GM18519 (cell line): ENCODE measurements around the gene GAREM1.

Experiments used
- ATAC-seq: cut with Tn5 transposase; IDR thresholded peaks from one replicate; pipeline ENCODE4 v1.9.1; 2021; ENCODE audit warnings: mild to moderate bottlenecking, moderate library complexity; ENCODE audit not compliant: unreplicated experiment, low FRiP score

Gene GAREM1

DNA sequence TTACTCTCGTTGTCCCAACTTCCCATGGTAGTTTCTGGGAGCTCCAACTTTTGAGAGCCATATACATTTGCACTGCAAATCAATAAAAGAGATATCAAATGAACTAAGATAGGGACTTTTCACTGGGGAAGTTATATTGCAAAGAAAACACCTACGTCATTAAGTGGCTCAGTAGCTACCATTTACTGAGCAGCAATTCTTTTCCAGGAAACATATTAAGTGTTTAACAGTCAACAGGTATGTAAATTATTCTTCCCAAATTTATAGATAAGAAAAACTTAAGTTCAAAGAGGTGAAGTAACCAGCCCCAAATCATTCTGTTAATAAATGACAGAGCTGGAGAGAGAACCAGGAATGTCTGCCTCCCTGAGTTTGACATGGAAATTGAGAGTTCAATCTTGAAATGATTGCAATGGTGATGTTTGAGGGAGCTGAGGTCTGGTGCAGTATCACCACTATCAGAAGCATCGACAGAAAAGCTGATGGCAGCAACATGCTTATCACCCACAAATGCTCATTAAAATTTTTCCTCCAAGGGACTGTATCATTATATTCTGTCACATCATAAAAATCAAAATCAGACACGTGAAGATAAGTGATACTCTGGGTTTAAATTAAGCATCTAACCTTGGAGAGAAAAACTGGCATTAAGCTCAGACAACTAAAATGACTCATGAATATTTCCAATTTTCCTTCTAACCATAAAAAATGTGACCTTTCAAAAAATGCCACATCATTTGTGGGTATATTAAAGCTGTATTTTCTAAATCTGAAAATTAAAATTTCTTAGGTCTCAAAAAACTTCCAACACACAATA, 43.4 kb downstream of the GAREM1 start:
- no peak for ATAC-seq

DNA sequence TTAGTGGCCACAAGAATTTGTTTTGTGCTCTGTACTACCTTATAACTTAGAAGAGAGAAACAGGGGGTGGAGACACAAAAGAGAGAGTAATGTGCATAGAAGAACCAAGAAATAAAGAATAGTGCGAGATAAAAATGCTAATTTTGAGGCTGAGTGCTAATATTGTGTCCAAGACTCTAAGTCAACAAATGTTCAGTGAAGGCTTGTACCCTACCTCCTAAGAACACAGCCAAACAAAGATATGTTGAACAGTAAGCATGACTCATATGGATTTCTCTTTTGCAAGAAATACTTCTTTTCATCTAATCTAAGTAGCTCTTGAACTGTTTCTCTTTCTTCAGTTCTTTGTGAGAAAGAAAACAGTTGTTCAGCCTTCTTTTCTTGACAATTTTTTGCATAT, 45.2 kb downstream of the GAREM1 start:
- ATAC-seq, result no peak

DNA sequence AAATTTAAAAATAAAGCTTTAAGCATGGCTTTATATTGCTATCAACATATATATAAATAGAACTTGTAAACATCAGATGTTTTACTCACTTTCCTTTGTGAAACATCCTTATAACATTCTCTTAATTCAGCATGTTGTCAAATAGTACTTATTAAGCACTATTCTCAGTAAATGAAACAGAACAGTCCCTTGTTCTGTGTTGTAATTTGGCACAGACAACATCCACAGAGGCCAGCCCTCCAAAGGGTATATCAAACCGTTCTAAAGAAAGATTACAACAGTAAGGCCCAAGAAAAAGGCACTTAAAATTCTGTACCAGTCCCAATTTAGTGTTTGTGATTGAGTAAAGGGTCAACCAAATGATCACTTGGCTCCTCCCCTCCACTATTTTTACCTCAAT, 46.0 kb downstream of the GAREM1 start:
- no peak for ATAC-seq

DNA sequence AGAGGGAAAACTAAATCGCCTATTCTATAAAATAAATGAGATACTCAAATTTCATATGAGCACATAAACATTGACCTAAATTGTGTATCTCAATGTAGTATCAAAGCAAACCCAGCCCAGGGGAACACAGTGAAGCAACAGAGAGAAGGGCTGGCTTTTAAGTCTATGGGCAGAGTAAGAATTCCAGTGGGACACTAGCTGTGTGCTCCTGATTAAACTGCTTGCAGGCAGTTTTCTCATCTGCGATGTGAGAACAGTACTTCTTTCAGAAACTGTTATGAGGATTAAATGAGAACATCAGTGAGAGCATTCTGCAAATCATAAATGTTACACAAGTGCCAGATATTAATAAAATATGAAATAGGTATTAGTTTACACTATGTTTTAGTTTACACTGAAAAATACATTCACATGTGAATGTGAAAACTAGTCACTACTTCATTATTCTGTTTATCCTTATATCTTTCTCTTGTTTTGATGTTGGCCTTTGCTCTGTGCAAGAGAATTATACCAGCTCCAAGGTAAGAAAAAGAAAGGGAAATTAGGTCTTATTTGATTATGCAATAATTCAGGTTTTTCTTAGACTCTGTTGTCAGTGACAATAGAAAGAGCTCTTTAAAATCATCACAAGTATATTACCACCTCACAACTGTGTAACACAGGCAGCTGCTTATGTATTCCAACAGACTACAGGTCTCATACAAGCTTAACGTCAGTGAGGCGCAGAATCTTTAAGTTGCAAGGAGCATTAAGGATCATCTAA, 47.5 kb downstream of the GAREM1 start:
- ATAC-seq, result no peak

DNA sequence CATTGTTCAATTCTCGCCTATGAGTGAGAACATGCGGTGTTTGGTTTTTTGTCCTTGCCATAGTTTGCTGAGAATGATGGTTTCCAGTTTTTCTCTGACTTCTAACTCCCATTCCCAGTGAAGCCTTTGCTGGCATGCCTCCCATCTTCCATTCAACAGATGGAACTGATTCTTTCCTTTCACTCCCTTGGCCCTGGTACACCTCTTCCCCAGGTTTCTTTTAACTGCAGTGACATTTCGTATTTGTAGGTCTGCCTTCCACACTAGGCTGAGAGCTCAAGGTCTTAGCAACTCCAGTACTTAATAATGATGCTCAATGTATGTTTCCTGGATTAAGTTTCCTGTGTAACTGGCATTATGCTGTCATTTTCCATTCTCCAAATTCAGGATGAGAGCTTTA, 48.5 kb downstream of the GAREM1 start:
- ATAC-seq, result no peak

DNA sequence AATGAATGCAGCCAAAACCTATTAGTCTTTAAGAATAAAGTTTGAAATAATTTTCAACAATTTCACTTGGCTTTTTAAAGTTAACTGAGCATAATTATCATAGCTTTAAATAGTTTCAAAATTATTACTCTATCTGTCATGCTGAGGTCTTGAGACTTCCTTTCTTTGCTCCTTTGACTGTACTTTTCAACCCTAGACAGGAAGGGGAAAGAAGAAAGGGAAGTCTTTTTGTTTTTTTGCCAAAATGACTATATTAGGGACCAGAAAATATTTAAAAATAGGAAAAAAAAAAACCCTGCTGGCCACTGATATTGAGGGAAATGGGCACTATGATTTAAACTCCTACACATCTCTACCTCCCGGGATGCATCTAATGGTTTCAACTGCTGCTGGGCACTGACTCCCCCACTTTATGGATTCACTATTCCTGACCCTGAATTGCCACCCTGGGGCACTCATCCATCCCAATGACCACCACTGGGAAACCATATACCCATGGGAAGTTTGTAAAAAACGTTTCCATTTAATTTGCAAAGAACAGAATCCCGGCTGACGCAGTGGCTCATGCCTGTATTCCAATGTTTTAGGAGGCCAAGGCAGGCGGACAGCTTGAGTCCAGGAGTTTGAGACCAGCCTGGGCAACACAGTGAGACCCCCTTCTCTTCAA, 50.5 kb downstream of the GAREM1 start:
- ATAC-seq, result no peak

DNA sequence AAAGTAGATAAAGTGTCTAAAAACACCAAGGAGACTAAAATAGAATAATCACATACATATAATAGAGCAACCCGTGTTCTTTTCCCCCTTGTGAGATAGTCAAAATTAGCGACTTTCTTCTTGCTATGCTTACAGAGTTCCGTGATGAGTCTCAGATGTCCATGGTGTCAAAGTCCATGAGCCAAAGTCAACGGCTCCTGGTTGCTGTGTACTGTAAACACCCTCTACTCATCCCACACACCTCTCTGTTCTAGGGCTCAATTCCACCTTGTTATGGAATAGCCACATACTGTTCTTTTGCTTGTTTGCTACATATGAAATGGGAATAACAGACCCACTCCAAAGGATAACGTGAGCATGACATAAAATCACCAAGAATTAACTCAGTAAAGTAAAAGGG, 52.5 kb downstream of the GAREM1 start:
- no peak for ATAC-seq

DNA sequence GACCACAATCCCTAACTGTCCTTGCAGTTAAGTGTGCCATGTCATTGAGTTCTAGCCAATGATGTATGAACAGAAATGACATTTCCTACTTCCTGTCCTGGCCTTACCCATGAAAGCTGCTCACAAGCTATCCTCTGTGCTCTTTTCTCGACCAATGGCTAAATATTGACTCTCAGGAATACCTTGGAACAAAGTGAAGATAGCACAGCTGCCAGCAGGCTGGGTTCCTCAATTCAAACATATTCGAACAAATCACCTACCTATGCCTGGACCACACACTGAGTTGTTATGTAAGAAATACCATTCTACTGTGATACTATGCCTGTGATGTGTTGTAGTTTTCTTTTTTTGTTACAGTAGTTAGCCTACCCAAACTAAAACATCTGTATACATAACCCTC, 65.1 kb downstream of the GAREM1 start:
- no peak for ATAC-seq

DNA sequence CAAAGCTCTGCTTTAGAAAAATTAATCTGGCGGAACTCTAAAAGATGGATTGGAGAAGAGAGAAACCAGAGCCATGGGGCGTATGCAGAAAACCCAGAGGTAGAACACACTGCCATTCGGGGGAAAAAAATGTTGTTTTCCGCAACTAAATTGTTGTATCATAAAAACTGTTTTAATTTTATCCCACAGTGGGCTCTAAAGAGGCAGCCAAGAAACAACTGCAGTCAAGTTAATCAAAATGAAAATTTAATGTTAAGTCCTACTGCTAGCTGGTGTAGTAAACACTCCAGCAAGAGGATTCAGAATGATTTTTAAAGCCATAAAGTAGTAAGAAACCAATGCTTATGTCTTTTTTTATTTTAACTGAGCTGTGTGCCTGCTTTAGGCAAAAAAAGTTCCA, 69.1 kb downstream of the GAREM1 start:
- ATAC-seq, result no peak

DNA sequence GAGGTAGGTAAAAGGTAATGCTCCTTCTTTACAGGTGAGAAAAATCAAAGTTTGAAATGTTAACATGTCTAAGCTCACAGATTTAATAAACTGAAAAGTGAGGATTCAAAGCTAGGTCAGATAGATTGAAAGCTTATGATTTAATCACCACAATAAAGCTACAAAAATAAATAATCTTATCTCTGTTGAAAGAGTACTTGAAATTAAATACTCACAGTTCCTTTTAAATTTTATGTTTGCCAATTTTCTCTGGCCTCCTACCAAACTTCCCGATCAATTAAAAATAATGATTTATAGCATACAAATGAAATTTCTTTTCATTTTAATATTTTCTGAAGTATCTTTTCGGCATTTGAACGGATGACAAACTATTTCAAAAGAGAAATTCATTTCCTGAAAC, 77.3 kb downstream of the GAREM1 start:
- no peak for ATAC-seq

DNA sequence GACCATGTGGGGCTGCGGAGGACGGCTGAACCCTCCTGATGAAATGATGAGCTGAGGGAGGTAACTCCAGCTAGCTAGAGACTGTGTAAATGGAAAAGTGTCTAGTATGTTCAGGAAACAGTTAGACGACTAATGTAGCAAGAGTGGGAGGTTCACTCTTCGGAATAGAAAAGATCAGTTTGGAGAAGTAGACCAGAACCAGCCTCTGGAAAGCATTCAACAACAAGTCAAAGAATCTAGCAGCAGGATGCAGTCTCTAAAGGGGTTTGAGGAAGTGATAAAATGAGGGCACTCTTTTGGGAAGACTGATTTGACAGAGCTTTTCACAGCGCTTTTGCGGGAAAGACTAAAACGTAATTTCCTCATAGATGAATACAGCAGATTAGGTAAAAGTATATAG, 79.6 kb downstream of the GAREM1 start:
- no peak for ATAC-seq

DNA sequence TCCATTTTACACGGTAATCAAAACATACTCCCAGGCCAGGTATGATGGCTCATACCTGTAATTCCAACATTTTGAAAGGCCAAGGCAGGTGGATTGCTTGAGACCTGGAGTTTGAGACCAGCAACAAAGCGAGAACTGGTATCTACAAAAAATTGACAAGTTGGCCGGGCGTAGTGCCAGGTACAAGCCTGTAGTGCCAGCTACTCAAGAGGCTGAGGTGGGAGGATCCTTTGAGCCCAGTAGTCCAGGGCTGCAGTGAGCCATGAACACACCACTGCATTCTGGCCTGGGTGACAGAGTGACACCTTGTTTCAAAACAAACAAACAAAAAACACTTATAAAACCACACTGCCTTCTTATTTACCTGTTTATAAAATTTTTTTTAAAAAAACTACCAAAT, 80.8 kb downstream of the GAREM1 start:
- ATAC-seq, result no peak

DNA sequence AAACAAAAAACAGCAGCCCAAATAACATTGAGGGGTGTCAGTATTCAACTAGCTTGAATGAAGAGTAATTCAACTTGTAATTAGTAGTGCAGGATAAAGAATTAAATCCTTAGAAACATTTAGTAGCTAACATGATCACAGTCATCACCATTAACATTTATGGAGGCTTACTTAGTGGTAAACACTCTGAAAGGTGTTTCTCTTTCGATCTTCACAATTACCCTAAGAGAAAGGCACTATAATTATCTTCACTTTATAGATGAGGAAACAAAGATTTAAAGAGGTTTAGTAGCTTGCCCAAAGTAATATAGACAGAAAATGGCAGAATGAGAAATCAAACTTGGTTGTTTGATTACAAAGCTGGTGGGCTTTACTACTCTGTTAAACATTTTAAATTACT, 81.5 kb downstream of the GAREM1 start:
- ATAC-seq, result no peak

DNA sequence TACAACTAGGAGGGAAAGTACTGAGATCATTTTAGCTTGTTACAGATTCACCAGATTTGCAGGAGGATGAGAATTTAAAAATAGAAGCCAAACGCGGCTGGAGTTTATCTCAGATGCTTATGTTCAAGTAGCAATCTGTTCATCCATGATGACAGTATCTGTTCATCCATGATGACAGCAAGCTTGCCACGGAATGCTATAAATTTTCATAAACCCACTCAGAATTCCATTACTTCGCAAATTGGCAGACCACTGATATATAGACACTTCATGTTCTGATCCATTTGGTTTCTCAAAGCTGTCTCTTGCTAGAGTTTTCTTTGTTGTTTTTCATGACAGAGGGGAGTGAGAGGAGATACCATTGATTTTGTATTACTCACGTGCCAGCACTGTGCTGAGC, 84.2 kb downstream of the GAREM1 start:
- ATAC-seq, result no peak

DNA sequence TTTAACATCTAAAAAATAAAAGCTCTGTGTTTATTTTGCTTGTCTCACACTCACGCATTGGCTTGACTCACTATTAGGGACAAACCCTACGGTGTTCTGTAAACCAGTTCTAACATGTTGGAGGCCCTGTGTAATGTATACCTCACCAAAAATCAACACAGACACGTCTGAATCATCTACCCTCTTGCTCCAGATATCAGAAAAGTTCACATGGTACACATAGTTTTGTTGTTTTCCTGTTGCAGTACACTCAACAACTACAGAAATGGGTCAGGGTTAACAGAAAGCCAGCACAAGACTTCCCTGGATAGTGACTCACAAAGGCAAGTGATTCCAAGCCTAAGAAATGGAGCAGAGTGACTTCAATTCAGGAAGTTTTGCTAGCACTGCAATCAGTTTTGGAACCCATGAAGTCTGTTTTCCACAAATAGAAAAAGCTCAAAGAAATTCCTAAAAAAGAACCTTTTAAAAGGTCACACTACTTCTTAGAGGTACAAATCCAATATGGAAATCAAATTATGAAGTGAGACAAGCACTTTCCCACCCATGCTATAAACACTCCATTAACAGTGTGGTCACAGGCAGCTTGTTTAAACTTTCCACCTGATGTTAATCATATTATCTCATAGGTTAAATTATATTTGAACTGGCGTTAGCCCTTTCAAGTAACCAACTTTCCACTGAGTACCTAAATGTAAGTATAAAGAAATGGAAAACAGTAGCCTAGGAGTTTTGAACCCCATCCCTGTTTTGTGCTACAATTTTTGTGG, 87.4 kb downstream of the GAREM1 start:
- no peak for ATAC-seq

DNA sequence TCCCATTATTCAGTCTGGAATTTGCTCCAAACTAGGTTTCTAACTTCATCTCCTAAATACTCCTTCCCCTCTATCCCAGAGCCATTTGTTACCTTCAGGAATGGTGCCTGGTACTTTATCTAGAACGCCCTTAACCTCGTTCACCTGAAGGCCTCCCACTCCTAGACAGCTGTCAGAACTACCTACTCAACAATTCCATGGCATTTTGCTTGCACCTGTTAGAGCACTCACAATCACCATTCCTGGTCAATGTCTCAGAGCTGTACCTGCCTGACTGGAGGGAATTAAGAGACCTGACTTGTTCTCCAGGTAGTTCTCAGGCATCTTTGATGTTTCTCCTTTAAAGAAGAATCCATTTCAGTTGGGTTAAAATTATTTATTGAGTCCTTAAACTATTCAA, 88.9 kb downstream of the GAREM1 start:
- ATAC-seq, result no peak

DNA sequence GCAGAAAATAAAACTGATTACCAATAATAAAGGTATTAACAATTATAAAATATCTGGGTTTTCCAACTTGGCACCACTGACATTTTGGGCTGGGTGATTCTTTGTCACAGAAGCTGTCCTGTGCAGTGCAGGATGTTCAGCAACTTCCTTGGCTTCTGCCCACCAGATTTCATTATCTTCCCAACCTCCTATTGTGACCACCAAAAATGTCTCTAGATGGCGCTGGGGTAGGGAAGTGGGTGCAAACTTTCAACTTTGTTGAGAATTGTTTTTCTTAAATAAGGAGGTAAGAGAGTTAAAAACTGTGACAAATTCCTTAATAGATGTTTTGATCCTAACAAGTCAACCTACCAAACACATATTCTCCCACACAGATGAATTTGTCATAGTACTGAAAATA, 90.1 kb downstream of the GAREM1 start:
- ATAC-seq, result no peak

DNA sequence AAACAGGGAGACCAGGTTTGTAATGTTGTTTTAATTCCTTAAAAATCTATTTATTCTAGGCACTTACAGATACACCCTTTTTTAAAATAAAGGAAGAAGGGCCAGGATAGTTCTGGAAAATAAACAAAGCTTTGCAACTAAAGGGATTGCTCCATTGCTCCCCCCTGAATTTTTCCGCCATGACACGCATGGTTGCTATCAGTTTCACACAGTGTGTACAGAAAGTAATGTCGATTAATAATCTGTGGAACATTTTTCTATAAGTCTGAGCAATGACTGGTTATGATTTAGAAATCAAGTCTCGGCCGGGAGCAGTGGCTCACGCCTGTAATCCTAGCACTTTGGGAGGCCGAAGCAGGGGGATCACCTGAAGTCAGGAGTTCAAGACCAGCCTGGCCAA, 90.8 kb downstream of the GAREM1 start:
- no peak for ATAC-seq

DNA sequence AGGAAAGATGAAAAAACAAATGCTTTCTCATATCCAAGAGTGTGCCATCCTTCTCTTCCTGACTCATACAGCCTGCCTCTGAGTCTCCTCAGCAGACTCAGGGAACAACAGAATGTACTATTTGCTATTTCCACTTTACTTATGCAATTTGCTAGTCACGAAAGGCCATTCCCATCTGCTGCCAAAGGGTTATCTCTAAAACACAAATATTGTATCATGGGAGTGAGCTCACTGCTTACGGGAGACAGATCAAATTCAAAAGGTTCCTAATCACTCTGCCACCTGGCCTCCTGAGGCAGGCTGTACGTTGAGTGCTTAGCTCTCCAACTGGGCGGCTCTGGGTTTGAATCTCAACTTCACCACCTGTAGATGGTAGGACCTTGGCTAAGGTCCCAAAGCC, 92.0 kb downstream of the GAREM1 start:
- no peak for ATAC-seq

DNA sequence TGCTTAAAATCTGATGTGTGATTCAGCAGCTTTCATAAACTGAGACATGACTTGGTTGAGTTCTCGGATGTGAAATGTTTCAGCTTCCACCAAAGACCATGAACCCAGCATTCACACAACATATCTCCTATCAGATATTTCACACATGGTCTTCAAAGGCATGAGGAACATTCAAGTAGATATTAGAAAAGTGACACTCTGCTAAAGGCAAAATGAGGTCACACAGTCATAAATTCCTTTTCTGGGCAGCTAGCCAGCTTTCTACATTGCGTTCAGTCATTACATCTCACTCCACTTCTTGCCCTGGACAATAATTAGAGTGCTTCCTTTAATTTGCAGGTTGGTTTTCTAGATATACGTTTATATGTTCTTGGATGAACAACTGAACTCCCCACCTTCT, 96.7 kb downstream of the GAREM1 start:
- ATAC-seq, result no peak

DNA sequence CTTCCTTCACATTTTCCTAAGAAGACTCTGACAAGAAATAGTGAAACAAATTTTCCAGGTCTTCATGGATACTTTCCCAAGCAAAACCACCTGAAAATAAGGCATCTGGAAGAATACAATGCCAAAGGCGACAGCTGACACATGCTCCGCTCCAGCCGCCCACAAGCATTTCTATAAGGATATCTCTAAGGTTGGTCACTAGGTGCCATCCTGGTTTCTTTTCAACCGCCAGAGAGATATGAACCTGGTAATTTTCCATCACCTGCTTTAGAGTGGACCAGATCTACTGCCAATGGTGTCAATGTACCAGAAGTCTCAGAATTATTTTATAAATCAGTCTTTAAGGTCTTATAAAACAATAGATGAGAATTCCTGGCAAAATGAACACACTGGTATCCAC, 97.2 kb downstream of the GAREM1 start:
- ATAC-seq, result no peak
